Hematopoietic multipotent progenitor cell (in vitro differentiated cells): ENCODE measurements around the gene PPARG. TPM values are rescaled to one million over a fixed set of nuclear protein-coding genes. Genes with fewer than 3 reads are reported as not detected.
A peak's percentile ranks its signal among the peaks of the same experiment; 100 is the strongest.

Experiments used
- DNase-seq, 3 donors: peaks; one replicate each; pipeline ENCODE4 v3.0.0-alpha.2; 2011 to 2015; ENCODE audit warnings: low read depth in 2 of 3, low spot score in 2 of 3
- total RNA-seq: library from RNA; depleted of rRNA; stranded (reverse); fragments of >200 nt; gene quantifications from one replicate; pipeline ENCODE4 v1.2.3, GENCODE V29; 2012

PPARG gene
- total RNA-seq, 1 donor = not detected

DNA sequence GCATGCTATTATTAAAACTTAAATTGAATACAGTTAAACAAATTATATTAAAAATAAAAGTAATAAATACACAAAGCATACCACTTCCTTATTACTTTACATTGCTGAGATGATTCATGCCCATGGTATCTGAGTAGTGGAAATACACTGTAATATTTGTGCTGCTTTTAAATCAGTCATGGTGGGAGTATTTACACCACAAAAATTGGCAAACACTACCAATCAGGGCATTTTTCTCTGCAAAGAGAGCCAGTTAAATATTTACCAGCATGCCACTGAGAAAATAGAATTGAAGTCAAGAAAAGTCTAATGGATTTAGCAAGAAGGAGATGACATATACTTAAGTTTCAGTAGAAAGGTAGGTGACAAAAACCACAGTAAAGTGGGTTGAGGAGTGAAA lies 19.6 kb downstream of the PPARG start:
- DNase-seq = no peak

DNA sequence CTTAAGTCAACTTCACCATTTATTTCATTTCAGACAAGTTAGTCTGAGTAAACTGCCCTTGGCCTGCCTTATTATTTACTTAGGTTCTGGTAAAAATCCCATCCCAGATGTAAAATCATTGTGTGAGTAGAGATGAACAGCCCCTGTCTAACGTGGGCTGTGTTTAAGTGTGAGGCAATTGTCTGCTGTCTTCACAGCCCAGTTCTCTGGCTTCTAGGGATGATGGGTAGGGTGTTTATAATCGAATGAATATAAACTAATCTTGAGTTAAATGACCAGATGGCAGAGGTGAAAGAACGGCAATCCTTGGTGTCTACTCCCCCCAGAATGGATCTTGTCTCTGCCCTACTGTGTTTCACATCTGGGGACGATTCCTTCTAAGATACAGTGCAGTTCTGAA lies 20.8 kb downstream of the PPARG start:
- no peak for DNase-seq

DNA sequence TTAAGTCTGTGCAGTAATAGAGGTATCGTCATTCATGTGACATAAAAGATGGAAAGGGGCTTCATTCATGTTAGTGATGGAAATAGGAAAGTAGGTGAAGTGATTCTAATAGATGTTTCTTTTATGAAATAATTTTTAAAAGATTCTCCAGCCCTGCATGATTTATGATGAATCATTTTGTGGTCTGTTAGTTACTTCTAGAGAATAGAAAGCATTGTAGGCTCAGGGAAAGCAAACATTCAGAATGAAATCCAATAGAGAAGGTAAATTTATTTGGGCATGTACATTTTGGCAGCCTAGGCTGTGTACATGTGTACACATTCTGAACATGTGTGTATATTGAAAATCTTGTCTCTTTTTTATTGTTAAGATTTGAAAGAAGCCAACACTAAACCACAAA lies 23.1 kb downstream of the PPARG start:
- DNase-seq = no peak

DNA sequence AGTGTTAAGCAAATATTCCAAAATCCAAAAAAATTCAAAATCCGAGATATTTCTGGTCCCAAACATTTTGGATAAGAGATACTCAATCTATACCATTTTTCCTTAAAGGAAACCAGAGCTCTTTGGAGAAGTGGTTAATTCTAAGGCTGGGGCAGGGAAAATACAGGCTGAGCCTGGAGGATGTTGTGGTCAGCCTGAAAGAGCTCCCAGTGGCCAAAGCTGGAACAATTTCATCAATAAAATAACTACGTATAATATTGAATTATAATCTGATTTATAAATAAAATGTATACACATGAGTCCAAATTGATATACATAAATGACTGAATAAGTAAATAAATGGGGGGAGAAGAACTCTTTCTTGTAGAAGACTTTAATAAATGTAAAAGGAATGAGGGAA lies 24.6 kb downstream of the PPARG start:
- DNase-seq = no peak

DNA sequence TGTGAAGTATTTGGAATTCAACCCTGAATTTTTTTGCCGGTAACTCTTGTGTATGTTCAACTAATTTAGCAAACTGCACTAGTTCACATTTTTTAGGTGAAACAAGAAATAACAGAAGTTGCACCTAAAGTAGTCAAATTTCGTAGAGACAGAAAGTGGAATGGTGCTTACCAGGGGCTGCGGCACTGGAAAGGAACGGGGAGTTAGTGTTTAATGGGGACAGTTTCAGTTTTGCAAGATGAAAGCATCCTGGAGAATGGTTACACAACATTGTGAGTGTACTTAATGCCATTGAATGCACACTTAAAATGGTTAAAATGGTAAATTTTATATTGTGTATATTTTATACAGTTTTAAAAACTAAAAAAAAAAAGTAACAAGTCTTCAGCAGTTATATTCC lies 27.4 kb downstream of the PPARG start:
- DNase-seq = no peak

DNA sequence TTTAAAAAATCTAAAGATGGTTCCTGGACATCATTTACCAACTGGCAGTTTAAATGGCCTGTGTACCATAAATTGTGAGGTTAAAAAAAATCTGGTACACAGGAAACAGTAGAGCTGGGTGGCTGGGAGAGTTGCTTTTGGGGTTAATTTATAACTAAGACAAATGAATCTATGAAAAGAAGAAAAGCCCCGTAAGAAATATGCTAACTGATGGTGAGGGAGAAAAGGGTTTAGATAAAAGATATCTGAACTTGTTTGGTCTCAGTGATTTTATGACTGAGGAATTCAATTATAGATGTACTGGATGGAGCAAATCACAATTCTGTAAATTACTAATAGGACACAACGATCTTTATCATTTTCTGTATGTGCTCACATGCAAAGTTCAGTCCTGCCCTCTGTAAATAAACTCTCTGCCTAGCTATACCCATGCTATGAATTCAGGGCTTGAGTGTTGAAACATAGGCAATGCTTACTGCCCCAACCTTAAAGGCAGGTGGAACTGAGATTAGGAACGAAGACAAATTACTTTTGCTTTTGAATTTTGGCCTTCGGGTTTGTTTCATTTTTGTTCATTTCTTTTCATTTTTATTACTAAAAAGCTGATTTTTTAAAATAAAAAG lies 28.0 kb downstream of the PPARG start:
- no peak for DNase-seq

DNA sequence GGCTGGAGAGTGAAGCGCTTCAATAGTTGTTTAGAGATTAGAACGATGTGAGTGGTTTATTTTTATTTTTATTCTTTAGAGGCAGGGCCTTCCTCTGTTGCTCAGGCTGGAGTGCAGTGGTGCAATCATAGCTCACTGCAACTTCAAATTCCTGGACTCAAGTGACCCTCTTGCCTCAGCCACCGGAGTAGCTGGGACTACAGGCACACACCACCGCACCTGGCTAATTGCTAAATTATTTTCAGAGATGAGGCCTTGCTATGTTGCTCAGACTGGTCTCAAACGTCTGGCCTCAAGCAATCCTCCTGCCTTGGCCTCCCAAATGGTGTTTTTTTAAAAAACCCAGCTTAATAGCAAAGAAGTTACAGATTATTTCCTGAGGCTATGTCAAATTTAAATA lies 29.0 kb downstream of the PPARG start:
- DNase-seq = no peak

DNA sequence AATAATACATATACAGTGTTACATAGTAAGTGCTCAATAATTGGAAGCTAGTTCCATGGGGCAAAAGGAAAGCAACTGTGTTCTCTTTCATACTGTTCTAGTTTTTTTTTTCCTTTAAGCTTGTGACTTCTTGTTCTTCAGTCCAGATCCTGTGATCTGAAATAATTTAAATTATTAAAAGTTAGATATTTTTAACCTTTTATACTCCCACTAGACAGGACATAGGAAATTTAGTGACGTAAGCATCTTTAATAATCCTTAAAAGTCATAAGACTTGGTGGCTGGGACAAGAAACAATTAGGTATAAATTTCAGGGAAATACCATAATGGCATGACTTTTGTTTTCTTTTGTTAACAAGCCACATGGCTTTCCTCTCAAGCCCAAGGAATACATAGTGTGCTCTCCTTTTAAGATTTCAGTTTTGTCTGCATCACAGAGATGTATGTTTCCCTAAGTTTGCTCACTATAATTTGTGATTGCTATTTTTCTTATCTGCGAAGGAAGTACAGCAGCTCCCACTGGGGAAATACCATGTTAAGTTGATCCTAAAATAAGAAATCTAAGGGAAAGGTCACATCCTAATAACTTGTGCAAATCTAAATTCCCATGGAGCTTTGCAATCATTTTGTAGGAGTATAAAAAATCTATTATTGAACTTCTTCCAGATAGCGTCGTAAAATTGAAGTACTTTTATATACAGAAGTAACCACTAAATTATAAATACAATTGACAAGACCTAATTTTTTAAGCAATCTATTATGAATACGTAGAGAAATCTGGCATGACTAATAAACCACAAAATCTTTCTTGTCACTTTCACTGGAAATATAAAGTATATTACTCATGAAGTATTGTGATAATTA lies 30.1 kb downstream of the PPARG start:
- DNase-seq = no peak

GRCh38 chr3:12321015-12321414 lies 32.1 kb downstream of the PPARG start:
- DNase-seq = no peak

GRCh38 chr3:12323237-12323636 lies 34.4 kb downstream of the PPARG start:
- peak in 1 of 3 donors; percentile 38 for DNase-seq

DNA sequence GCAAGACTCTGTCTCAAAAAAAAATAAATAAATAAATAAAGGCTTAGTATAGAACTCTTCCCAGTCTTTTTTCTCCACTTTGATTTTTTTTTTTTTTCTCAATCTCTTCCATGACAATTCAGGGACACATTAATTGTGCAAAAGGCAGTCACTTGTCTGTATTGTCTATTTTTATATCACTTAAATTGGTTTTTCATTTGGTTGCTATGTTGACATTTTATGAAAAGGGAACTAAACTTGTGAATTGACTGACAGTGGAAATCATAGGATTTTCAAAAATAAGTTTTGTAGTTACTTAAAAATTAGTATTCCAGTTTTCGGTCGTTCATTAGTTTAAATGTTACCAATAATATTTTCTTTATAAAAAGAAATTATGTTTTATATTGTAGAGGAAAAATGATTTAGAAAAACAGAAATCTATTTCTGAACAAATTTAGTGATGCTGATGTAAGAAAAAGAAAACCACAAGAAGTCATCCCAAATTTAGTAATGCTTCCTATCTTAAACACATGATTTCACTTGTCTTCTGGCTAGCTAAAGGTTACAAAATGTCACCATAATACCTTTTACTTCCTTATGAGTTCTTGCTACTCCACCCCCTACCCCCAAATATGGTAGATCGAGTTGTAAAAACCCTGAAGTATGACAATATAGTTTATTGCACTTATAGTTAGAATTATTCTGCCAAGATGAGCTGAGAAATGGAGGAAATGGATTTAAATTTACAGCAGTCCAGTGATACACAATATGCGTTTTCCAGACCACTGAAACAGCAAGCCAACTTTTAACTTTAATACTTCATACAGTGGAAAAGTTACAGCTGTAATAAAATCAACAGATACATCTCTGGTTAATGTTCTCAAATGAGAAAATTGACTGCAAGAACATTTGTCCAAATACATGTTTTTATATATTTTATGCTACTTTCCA lies 37.0 kb downstream of the PPARG start:
- DNase-seq = peak in 1 of 3 donors; percentile 4

GRCh38 chr3:12327021-12327420 lies 38.2 kb downstream of the PPARG start:
- no peak for DNase-seq

DNA sequence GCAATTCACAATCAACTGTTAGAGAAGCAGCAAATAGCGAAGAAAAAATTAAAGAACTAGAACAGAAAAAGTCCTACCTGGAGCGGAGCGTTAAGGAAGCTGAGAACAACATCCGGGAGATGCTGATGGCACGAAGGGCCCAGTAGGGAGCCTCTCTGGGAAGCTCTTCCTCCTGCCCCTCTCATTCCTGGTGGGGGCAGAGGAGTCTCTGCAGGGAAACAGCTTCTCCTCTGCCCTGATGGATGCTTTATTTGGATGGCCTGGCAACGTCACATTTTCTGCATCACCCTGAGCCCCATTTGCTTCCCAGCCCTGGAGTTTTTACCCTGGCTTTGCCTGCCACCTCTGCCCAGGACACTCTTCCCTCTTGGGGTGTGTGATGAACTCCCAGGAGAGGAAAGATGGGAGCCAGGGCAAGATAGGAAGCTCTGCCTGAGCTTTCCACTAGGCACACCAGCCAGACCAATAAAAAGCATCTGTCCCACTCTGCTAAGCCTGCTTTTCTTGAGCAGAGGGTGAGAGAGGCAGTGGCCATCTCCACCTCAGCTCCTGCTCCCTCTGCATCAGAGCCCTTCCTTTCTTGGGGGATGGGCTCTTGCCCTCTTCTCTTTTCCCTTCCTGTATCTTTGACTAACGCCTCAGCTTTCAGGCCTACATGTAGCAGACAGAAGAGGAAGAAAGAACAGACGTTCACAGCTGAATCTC lies 39.4 kb downstream of the PPARG start:
- DNase-seq = no peak

GRCh38 chr3:12328837-12329462 lies 40.1 kb downstream of the PPARG start:
- no peak for DNase-seq

GRCh38 chr3:12334786-12335185 lies 45.9 kb downstream of the PPARG start:
- no peak for DNase-seq

GRCh38 chr3:12335421-12335820 lies 46.6 kb downstream of the PPARG start:
- no peak for DNase-seq

GRCh38 chr3:12336099-12336498 lies 47.2 kb downstream of the PPARG start:
- DNase-seq = peak in 2 of 3 donors; percentile 22 to 59

DNA sequence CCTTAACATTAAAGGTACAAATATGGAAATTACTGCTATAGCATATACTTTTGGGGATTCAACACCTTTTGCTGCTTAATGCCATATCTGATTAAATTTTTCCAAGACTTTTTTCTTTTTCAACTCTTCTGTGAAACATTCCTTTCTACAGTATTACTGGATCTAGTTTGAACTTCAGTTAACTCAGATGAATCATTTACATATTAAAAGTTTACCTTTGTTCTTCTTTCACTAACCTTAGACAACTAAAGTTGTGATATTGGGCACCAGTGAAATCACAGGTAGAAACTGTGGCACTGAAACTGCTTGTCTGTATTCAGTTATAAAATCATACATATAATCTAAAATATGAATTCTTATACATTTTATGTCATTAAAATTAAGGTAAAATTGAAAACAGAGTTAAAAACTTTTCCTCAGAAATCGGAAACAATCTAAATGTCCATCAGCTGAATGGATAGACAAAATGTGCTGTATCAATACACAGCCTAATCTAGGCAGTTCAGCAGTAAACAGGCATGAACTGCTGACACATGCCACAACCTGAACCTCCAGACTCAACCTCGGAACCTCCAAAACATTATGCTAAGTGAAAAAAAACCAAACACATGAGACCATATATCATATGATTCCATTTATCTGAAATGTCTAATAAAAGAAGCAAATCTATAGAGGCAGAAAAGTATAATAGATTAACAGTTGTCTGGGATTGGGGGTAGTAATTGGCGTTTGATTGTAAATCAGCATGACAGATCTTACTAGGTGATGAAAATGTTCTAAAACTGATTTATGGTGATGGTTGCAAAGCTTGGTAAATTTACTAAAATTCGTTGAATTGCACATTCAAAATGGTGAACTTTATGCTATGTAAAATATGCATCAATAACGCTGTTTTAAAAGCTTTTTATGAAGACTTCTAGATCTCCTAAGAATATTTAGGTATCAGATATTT lies 50.0 kb downstream of the PPARG start:
- DNase-seq = no peak
